ENCODE results near the gene HLA-DMA.

HLA-DMA gene

DNA sequence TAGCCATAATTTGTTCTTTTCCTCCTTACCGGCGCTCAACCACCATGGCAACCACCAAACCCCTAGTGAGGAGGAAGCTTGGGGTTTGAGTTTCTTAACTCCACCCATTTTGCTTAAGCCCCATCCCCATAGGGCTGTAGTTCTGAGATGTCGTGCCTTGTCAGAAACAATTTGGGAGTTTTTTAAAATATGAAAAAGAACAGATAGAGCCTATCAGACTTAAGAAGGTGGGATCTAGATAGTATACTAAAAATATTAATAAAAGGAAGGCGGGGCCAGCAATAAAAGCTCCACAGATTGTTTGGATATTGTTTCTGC, 21.1 kb upstream of the HLA-DMA start:
- H3K4me3 ChIP-seq (ENCODE audit: low read length), result peak overlapping the region; percentile 71; the same call in 1 of the 2 replicates
- DNase-seq (ENCODE audit: low read depth, low spot score), result no peak
- no peaks in the 10 kb centered on the region for H3K9me3 ChIP-seq (ENCODE audit: control insufficient read depth, insufficient read depth, low read length)
- H3K36me3 ChIP-seq (ENCODE audit: control insufficient read depth, insufficient read depth, low read length), result peaks cover 53% of the 10 kb centered on the region
- WGBS (ENCODE audit: insufficient coverage, insufficient read length), result no CpG with 5 or more reads among the region's 4 CpGs
- no peaks in the 10 kb centered on the region for H3K27me3 ChIP-seq (ENCODE audit: control insufficient read depth, insufficient read depth, low read length)
- no peaks in the 10 kb centered on the region for H3K4me1 ChIP-seq (ENCODE audit: control insufficient read depth, insufficient read depth, low read length)
- H3K27ac ChIP-seq (ENCODE audit: low read length), result no peak overlapping the region

DNA sequence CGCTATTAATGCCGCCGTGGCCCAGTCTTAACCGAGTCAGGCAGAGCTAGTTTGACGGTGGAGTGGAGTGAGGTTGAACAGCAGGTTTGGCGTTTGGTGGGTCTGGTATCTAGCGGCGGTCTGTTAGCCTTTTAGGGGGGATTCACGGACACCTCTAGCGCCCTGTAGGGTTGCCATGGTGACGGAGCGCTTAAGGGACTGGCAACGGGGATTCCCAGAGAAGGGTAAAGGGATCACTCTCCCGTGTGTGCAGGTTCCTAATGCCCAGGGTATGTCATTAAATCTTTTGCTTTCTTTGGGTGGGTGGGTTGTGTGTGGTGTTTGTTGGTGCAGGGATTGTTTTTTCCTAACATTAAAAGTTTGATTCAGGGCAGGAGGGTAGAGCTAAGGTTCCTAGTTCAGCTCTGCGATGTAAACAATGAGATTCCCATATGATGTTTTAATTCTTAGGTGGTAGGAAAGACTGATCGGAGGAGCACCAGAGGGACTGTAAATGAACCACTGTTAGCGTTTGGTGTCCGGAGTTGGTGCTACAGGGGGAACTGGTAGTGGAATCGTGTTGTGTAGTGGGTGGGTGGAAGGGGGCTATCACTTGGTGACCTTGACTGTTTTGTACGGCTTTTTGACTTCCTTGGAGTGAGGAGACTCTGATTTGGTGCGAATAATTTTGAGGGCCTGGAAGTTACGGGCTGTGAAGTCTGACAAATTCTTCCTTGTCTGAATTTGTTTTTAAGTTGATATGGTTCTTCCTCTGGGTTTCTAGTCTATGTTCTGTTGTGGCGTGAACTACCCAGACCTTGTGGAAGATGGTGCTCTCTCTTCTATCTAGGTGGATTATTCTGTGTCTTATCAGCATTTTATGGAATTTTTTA, 20.5 kb upstream of the HLA-DMA start:
- DNase-seq (ENCODE audit: low read depth, low spot score), result no peak
- no peaks in the 10 kb centered on the region for H3K27me3 ChIP-seq (ENCODE audit: control insufficient read depth, insufficient read depth, low read length)
- WGBS (ENCODE audit: insufficient coverage, insufficient read length), result no CpG with 5 or more reads among the region's 23 CpGs
- peaks cover 49% of the 10 kb centered on the region for H3K36me3 ChIP-seq (ENCODE audit: control insufficient read depth, insufficient read depth, low read length)
- H3K4me3 ChIP-seq (ENCODE audit: low read length), result peak overlapping the region; percentile 71
- H3K4me1 ChIP-seq (ENCODE audit: control insufficient read depth, insufficient read depth, low read length), result no peaks in the 10 kb centered on the region
- no peaks in the 10 kb centered on the region for H3K9me3 ChIP-seq (ENCODE audit: control insufficient read depth, insufficient read depth, low read length)
- H3K27ac ChIP-seq (ENCODE audit: low read length), result no peak overlapping the region

GRCh38 chr6:32972353-32973143, 19.7 kb upstream of the HLA-DMA start:
- H3K4me1 ChIP-seq (ENCODE audit: control insufficient read depth, insufficient read depth, low read length), result no peaks in the 10 kb centered on the region
- H3K36me3 ChIP-seq (ENCODE audit: control insufficient read depth, insufficient read depth, low read length), result peaks cover 40% of the 10 kb centered on the region
- no peaks in the 10 kb centered on the region for H3K9me3 ChIP-seq (ENCODE audit: control insufficient read depth, insufficient read depth, low read length)
- no peak for DNase-seq (ENCODE audit: low read depth, low spot score)
- H3K27ac ChIP-seq (ENCODE audit: low read length), result no peak overlapping the region
- no peaks in the 10 kb centered on the region for H3K27me3 ChIP-seq (ENCODE audit: control insufficient read depth, insufficient read depth, low read length)
- WGBS (ENCODE audit: insufficient coverage, insufficient read length), result no CpG with 5 or more reads among the region's 70 CpGs
- peak overlapping the region; percentile 71 for H3K4me3 ChIP-seq (ENCODE audit: low read length)

GRCh38 chr6:32971581-32972352, 18.9 kb upstream of the HLA-DMA start:
- no peaks in the 10 kb centered on the region for H3K9me3 ChIP-seq (ENCODE audit: control insufficient read depth, insufficient read depth, low read length)
- no CpG with 5 or more reads among the region's 58 CpGs for WGBS (ENCODE audit: insufficient coverage, insufficient read length)
- peak overlapping the region; percentile 95; the same call in 1 of the 2 replicates for H3K4me3 ChIP-seq (ENCODE audit: low read length)
- H3K27me3 ChIP-seq (ENCODE audit: control insufficient read depth, insufficient read depth, low read length), result no peaks in the 10 kb centered on the region
- no peaks in the 10 kb centered on the region for H3K4me1 ChIP-seq (ENCODE audit: control insufficient read depth, insufficient read depth, low read length)
- H3K27ac ChIP-seq (ENCODE audit: low read length), result peak overlapping the region; percentile 48
- peaks cover 34% of the 10 kb centered on the region for H3K36me3 ChIP-seq (ENCODE audit: control insufficient read depth, insufficient read depth, low read length)
- no peak for DNase-seq (ENCODE audit: low read depth, low spot score)

DNA sequence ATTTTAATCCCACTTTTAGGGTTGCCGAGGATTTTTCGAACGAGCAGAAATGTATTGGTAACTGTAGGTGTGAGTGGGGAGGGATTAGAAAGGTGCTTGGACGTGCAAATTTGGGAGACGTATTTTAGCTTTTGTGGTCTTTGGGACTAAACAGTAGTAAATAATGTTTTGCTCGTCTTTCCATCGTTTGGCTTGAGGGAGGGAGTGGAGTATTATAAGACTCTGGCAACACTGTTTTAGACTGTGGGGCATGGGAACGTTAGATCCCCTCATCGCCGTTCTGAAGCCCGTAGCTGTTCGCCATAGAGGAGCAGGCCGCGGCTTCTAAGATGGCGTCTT, 18.3 kb upstream of the HLA-DMA start:
- Histone ChIP-seq H3K4me1 (ENCODE audit: control insufficient read depth, insufficient read depth, low read length) (no peaks in the 10 kb centered on the region), H3K9me3 (ENCODE audit: control insufficient read depth, insufficient read depth, low read length) (no peaks in the 10 kb centered on the region), H3K27ac (ENCODE audit: low read length) (peak overlapping the region; percentile 48), H3K27me3 (ENCODE audit: control insufficient read depth, insufficient read depth, low read length) (no peaks in the 10 kb centered on the region), H3K36me3 (ENCODE audit: control insufficient read depth, insufficient read depth, low read length) (peaks cover 29% of the 10 kb centered on the region), H3K4me3 (ENCODE audit: low read length) (peak overlapping the region; percentile 95)
- WGBS (ENCODE audit: insufficient coverage, insufficient read length), result no CpG with 5 or more reads among the region's 15 CpGs
- no peak for DNase-seq (ENCODE audit: low read depth, low spot score)

DNA sequence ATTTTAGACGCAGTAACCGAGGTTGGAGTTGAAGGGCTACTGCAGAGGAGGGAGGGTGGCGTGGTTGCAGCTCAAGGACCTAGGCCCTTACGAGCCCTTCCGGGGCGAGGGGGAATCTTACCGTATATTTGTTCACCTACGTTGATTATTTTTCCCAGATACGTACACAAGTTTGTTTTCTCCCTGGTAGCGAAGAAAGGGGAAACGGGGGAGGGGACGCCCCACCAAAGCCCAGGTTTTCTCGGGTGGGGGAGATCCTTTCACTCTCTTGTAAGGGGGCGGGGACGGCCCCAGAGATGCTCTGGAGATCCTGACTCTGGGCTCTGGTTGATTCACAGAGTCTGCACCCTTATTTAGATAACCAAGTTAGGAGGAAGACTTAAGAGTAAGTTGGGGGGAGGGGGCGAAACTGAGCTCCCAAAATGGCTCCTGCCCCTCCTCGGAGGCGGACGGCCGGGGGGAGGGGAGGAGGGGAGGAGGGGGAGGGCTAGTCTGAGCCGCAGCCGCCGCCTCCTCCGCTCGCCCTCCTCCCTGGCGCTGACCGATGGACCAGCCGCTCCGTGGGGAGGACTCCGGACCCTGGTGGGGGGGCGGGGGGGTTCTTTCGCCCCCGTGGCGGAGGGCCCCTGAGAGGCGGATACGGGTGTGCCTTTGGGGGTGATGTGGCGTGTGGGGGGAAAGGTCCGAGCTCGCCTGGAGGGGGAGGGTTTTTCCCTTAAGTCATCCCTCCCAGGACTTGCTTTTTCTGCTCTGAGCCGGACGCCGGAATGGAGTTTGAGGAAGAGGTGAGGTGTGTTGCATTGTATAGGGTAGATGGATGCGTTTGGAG, 17.7 kb upstream of the HLA-DMA start:
- no peaks in the 10 kb centered on the region for H3K9me3 ChIP-seq (ENCODE audit: control insufficient read depth, insufficient read depth, low read length)
- no peak for DNase-seq (ENCODE audit: low read depth, low spot score)
- no peaks in the 10 kb centered on the region for H3K27me3 ChIP-seq (ENCODE audit: control insufficient read depth, insufficient read depth, low read length)
- H3K36me3 ChIP-seq (ENCODE audit: control insufficient read depth, insufficient read depth, low read length), result peaks cover 24% of the 10 kb centered on the region
- H3K4me1 ChIP-seq (ENCODE audit: control insufficient read depth, insufficient read depth, low read length), result no peaks in the 10 kb centered on the region
- WGBS (ENCODE audit: insufficient coverage, insufficient read length), result no CpG with 5 or more reads among the region's 43 CpGs
- peak overlapping the region; percentile 95 for H3K4me3 ChIP-seq (ENCODE audit: low read length)
- peak overlapping the region; percentile 54 for H3K27ac ChIP-seq (ENCODE audit: low read length)

- H3K27ac ChIP-seq (ENCODE audit: low read length), result peak overlapping the region; percentile 54
- H3K27me3 ChIP-seq (ENCODE audit: control insufficient read depth, insufficient read depth, low read length), result no peaks in the 10 kb centered on the region
- H3K4me1 ChIP-seq (ENCODE audit: control insufficient read depth, insufficient read depth, low read length), result no peaks in the 10 kb centered on the region
- no peak for DNase-seq (ENCODE audit: low read depth, low spot score)
- no CpG with 5 or more reads among the region's 19 CpGs for WGBS (ENCODE audit: insufficient coverage, insufficient read length)
- H3K4me3 ChIP-seq (ENCODE audit: low read length), result peak overlapping the region; percentile 95
- no peaks in the 10 kb centered on the region for H3K9me3 ChIP-seq (ENCODE audit: control insufficient read depth, insufficient read depth, low read length)
- peaks cover 19% of the 10 kb centered on the region for H3K36me3 ChIP-seq (ENCODE audit: control insufficient read depth, insufficient read depth, low read length)
Measured at GRCh38 chr6:32969685-32970412, 17.0 kb upstream of the HLA-DMA start.

- no CpG with 5 or more reads among the region's 40 CpGs for WGBS (ENCODE audit: insufficient coverage, insufficient read length)
Measured at GRCh38 chr6:32968867-32969684, 16.2 kb upstream of the HLA-DMA start.

More at GRCh38 chr6:32968867-32969684, 16.2 kb upstream of the HLA-DMA start:
- Histone ChIP-seq H3K27ac (ENCODE audit: low read length) (peak overlapping the region; percentile 54), H3K27me3 (ENCODE audit: control insufficient read depth, insufficient read depth, low read length) (no peaks in the 10 kb centered on the region), H3K36me3 (ENCODE audit: control insufficient read depth, insufficient read depth, low read length) (peaks cover 12% of the 10 kb centered on the region), H3K4me3 (ENCODE audit: low read length) (peak overlapping the region; percentile 95), H3K4me1 (ENCODE audit: control insufficient read depth, insufficient read depth, low read length) (no peaks in the 10 kb centered on the region), H3K9me3 (ENCODE audit: control insufficient read depth, insufficient read depth, low read length) (no peaks in the 10 kb centered on the region)
- DNase-seq (ENCODE audit: low read depth, low spot score), result no peak

Measured in iPS DF 6.9 (cell line).